GM21360 (cell line): ENCODE data around the gene BACE1.
"Not testable (repeated sequence)": the region's sequence is repeated elsewhere in the genome, so short reads cannot be mapped to it uniquely, and the experiment has no call there.

Source experiments
- ATAC-seq: cut with Tn5 transposase; IDR thresholded peaks from one replicate; pipeline ENCODE4 v1.9.1; 2021; ENCODE audit warnings: mild to moderate bottlenecking, moderate library complexity; ENCODE audit not compliant: unreplicated experiment

BACE1 gene

GRCh38 chr11:117278347-117278746 lies 37.7 kb downstream of the BACE1 start:
- ATAC-seq: no peak

DNA sequence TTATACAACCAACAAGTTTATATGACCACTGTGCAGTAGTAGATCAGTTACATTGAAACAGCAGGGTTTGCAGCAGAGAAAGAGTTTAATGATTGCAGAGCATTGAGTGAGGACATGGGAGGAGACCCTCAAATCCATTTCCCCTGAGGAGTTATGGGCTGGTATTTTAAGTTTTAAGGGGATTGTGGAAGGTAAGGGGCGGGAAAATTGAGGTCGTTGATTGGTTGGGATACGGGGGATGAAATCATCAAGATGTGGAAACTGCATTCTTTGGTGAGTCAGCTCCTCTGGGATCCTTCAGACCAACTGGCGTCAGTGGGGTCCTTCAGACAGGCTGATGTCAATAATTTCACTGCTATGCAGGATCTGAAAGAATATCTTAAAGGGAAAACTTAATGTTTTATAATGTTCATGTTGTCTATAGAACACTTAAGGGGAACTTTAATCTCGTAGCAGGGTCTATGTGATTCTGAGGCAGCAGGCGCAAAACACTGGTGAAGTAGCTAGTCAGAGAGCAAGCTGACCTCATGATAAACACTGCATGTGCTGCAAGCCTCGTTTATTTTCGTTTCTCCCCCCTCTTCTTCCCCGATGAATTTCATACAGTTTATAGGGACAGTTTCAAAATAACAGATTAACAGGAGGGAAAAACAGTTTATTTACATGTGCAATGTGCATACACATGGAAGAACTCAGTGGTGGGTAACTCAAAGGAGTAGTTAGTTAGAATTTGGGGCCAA lies 42.3 kb downstream of the BACE1 start:
- no peak for ATAC-seq

- ATAC-seq: not testable (repeated sequence)
Measured at GRCh38 chr11:117272175-117272574, 43.9 kb downstream of the BACE1 start.

DNA sequence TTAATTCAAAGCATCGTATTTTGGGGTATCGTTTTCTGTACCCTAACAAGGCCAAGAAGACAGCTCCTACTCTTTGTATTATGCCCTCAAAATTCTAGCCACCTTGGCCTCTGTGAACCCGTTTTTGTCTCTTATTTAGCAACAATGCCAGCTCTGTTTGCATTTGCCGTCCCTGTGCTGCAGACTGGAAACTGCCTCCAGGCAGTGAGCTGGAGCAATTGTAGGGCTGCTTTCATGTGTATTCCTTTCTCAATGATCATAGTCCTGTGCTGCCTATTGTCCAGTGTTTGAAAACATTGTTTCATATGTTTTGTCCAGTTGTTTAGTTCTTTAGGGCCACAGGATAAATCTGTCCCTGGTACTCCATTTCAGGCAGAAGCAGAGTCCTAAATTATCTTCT lies 44.8 kb downstream of the BACE1 start:
- no peak for ATAC-seq

GRCh38 chr11:117269856-117270255 lies 46.2 kb downstream of the BACE1 start:
- ATAC-seq: no peak

DNA sequence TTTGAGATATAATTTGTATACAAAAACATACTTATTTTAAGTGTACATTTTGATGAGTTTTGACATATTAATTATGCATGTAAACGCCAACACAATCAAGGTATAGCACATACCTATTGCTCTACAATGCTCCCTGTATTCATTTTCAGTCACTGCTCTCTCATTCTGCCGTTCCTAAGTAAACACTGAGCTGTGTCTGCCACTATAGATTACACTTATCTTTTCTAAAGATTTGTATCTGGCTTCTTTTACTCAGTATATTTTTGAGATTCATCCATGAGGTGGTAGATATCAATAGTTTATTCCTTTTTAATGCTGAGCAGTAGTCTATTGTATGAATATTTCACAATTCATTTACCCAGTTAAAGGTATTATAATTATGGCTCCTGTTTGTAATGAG lies 50.3 kb downstream of the BACE1 start:
- no peak for ATAC-seq

- not testable (repeated sequence) for ATAC-seq
Measured at GRCh38 chr11:117264624-117265323, 51.3 kb downstream of the BACE1 start.

- ATAC-seq: no peak
Measured at GRCh38 chr11:117259417-117259816, 56.6 kb downstream of the BACE1 start.

DNA sequence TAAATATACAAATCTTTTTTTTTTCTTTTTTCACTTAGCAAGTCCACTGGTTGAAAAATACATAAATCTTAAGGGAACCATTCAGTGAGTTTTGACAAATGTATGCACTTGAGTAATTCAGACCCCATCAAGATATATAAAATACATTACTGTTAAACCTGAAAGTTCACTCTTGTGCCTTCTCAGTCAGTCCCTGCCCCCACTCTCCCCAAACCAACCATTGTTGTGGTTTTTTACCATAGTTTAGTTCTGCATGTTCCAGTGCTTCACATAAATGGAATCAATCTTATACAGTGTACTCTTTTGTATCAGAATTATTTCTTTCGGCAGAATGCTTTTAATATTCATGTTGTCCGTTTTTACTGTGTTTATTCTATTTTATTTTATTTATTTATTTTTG lies 57.5 kb downstream of the BACE1 start:
- no peak for ATAC-seq

GRCh38 chr11:117256573-117256972 lies 59.5 kb downstream of the BACE1 start:
- ATAC-seq: no peak

DNA sequence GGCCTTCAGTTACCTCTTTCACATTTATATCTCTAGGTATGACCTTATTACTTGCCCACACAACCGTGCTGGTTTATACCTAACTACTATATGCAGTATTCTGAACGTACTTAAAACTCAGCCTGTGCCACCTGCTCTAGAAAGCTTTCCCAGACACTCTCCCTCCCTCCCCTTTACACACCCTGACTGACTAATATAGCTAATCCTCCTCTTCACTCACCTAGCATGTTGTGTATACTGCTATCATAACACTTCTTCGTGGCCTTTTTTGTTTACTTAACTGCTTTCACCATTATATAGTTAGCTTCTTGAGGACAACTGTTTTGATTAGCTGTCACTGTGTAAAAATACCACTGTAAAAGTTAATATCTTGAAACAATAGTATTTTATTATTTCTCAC lies 60.1 kb downstream of the BACE1 start:
- no peak for ATAC-seq

- no peak for ATAC-seq
Measured at GRCh38 chr11:117251506-117251905, 64.5 kb downstream of the BACE1 start.

DNA sequence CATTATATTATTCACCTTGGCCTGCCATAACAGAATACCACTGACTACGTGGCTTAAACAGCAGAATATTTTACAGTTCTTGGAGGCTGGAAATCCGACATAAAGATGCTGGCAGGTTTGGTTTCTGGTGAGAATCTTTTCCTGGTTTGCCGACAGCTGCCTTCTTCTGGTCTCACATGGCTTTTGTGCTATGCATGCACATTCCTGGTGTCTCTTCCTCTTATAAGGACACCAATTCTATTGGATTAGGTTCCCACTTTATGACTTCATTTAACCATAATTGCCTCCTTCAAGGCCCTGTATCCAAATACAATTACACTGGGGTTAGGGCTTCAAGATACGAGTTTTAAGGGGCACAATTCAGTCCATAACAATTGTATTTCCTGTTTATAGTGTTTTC lies 66.5 kb downstream of the BACE1 start:
- ATAC-seq: no peak

DNA sequence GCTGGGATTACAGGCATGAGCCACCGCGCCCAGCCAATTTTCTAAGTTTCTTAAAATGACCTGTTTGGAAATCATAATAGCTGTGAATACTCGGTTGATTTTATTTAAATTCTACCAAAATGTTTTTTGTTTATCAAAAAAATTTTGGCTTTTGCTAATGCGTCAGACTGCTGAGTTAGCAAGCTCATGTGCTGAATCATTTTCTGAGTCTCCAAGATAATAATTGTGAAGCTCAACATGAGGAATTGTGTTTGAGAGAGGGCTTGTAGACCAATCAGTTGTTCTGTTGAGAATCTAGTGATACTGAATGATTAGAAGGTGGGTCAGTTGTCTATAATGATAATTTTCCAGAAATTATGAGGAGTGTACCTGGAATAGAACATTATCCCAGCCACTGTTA lies 67.7 kb downstream of the BACE1 start:
- no peak for ATAC-seq

DNA sequence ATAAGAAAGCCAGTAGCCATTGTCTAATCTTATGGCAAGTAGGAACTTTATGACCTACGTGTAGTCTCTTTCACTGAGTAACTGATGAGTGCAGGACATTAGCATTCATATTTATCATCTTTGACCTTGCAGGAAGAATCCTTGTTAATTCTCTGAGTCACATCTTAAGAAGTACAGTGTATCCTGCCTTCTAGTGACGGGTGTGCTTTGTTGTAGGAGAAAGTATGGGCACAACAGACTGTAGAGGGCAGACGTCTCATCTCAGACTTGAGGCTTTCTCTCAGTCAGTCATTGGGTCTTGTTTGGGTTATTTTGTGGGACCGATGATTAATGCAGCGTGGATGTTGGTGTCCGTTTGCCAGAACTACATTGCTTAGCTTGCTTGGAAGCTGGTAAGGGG lies 76.8 kb downstream of the BACE1 start:
- ATAC-seq: no peak

- ATAC-seq: no peak
Measured at GRCh38 chr11:117238221-117238620, 77.8 kb downstream of the BACE1 start.
